ENCODE measurements around the gene LVRN. TPM values are rescaled to one million over a fixed set of nuclear protein-coding genes. Genes with fewer than 3 reads are reported as not detected.

The LVRN gene
- total and polyA plus RNA-seq, 10 donors: 0.11 to 0.77 (median 0.28) TPM; not detected in 4

DNA sequence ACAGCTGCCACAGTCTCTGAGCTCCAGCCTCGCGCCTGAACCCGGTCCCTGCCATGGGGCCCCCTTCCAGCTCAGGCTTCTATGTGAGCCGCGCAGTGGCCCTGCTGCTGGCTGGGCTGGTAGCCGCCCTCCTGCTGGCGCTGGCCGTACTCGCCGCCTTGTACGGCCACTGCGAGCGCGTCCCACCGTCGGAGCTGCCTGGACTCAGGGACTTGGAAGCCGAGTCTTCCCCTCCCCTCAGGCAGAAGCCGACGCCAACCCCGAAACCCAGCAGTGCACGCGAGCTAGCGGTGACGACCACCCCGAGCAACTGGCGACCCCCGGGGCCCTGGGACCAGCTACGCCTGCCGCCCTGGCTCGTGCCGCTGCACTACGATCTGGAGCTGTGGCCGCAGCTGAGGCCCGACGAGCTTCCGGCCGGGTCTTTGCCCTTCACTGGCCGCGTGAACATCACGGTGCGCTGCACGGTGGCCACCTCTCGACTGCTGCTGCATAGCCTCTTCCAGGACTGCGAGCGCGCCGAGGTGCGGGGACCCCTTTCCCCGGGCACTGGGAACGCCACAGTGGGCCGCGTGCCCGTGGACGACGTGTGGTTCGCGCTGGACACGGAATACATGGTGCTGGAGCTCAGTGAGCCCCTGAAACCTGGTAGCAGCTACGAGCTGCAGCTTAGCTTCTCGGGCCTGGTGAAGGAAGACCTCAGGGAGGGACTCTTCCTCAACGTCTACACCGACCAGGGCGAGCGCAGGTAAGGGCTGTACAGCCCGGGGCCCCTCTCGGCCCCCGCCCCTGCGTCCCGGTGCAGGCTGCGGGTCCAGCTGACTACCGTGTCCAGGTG lies 509 bp downstream of the LVRN start:
- no peak for TF ChIP-seq POLR2A (IDR thresholded peaks at IDR 0.05)
- TF ChIP-seq POLR2AphosphoS5 (IDR thresholded peaks at IDR 0.05): peak in 1 of 3 donors; percentile 50
- intact Hi-C loops (cut with DNase I; ENCODE audit: low total_unique reads): no loop called here

GRCh38 chr5:115963566-115963965 lies 1.3 kb downstream of the LVRN start:
- peaks cover 13 to 25% (median 22%) of the 10 kb centered on the region in 6 donors for H3K4me1 ChIP-seq
- H3K27me3 ChIP-seq (replicated peaks in 1 of 7): peaks cover 6 to 65% (median 52%) of the 10 kb centered on the region in 7 donors
- intact Hi-C loops (cut with DNase I; ENCODE audit: low total_unique reads): no loop called here
- H3K9me3 ChIP-seq: no peaks in the 10 kb centered on the region
- no peaks in the 10 kb centered on the region for H3K36me3 ChIP-seq
- H3K27ac ChIP-seq: no peak overlapping the region
- peak overlapping the region in 1 of 8 donors; percentile 39 for H3K4me3 ChIP-seq
- TF ChIP-seq POLR2A (IDR thresholded peaks at IDR 0.05): no peak
- TF ChIP-seq POLR2AphosphoS5 (IDR thresholded peaks at IDR 0.05): no peak
- no peak for TF ChIP-seq CTCF (IDR thresholded peaks at IDR 0.05 in 8 of 11, conservative IDR thresholded peaks at IDR 0.05 in 3 of 11)
- 21 to 34% (median 25%) methylated on average over 17 of the region's 17 CpGs for WGBS, 5 donors
- DNase-seq: no peak

More for the DNA sequence above, 509 bp downstream of the LVRN start:
- no peak overlapping the region for H3K27ac ChIP-seq
- H3K4me1 ChIP-seq: peaks cover 13 to 25% (median 22%) of the 10 kb centered on the region in 6 donors
- no peaks in the 10 kb centered on the region for H3K36me3 ChIP-seq
- H3K27me3 ChIP-seq (replicated peaks in 1 of 7): peaks cover 6 to 72% (median 52%) of the 10 kb centered on the region in 7 donors
- H3K4me3 ChIP-seq: peak overlapping the region; percentile 20 to 66 (median 34)
- no peaks in the 10 kb centered on the region for H3K9me3 ChIP-seq
- peak; percentile 76 for DNase-seq
- WGBS, 5 donors: 2 to 12% (median 4%) methylated on average over 19 to 71 of the region's 71 CpGs

GRCh38 chr5:115968770-115969169 lies 6.5 kb downstream of the LVRN start:
- Histone ChIP-seq H3K9me3 (peaks cover 0 to 10% (median 2%) of the 10 kb centered on the region in 8 donors), H3K27me3 (replicated peaks in 1 of 7) (peaks cover 0 to 20% (median 13%) of the 10 kb centered on the region in 7 donors), H3K4me3 (no peak overlapping the region), H3K36me3 (no peaks in the 10 kb centered on the region), H3K27ac (no peak overlapping the region), H3K4me1 (no peaks in the 10 kb centered on the region)
- intact Hi-C loops (cut with DNase I; ENCODE audit: low total_unique reads): no loop called here
- no peak for DNase-seq
- WGBS, 5 donors: 76 to 94% (median 90%) methylated on average over 2 of the region's 2 CpGs
- TF ChIP-seq CTCF (IDR thresholded peaks at IDR 0.05 in 8 of 11, conservative IDR thresholded peaks at IDR 0.05 in 3 of 11) (no peak), POLR2AphosphoS5 (IDR thresholded peaks at IDR 0.05) (no peak), POLR2A (IDR thresholded peaks at IDR 0.05) (no peak)

DNA sequence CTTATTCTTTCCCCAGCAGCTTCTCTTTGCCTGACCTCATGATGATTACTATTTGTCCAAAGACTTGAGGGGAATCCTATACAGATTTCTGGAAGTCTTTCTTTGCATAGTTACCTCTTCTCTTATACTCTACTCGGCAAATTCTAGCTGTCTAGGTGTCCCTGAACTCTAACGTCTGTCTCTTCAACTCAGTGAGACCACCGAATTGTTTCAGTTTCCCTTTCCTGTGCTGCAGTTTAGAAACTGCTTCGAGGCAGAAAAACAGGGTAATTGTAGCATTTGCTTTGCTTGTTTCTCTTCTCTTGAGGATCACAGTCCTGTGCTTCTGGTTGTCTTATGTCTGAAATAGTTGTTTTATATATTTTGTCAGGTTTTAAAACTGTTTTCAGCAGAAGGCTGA lies 14.8 kb downstream of the LVRN start:
- no peaks in the 10 kb centered on the region for H3K36me3 ChIP-seq
- H3K9me3 ChIP-seq: peaks cover 0 to 10% (median 2%) of the 10 kb centered on the region in 8 donors
- peaks cover 0 to 7% (median 0%) of the 10 kb centered on the region in 6 donors for H3K4me1 ChIP-seq
- peaks cover 0 to 10% (median 0%) of the 10 kb centered on the region in 7 donors for H3K27me3 ChIP-seq (replicated peaks in 1 of 7)
- H3K4me3 ChIP-seq: peak overlapping the region in 1 of 8 donors; percentile 6
- no peak for DNase-seq
- 36 to 56% (median 46%) methylated on average over 4 of the region's 4 CpGs for WGBS, 5 donors
- no peak overlapping the region for H3K27ac ChIP-seq
- intact Hi-C loops (cut with DNase I; ENCODE audit: low total_unique reads): no loop called here
- TF ChIP-seq POLR2AphosphoS5 (IDR thresholded peaks at IDR 0.05): no peak
- no peak for TF ChIP-seq POLR2A (IDR thresholded peaks at IDR 0.05)
- no peak for TF ChIP-seq CTCF (IDR thresholded peaks at IDR 0.05 in 8 of 11, conservative IDR thresholded peaks at IDR 0.05 in 3 of 11)

Data from spleen (tissue), 11 donors.